Spleen (tissue), 7 donors: Measurements from ENCODE around the gene TNPO1.

Experiments
- POLR2A ChIP-seq, 3 donors: fragments of 450-650 bp; IDR thresholded peaks; one replicate each; pipeline ENCODE4 v1.5.1; 2017; ENCODE audit warnings: antibody characterized with exemption in 3 of 3, mild to moderate bottlenecking in 1 of 3
- TF ChIP-seq, protein P1 (sequence below), 11 experiments: fragments of 200-600 bp in 7 of 11; fragments of 450-650 bp in 4 of 11; sonication (generic) in 4 of 11; IDR thresholded peaks in 8 of 11; conservative IDR thresholded peaks in 3 of 11; 1 replicate in 7 of 11; 2 replicates in 4 of 11; pipeline versions ENCODE4 v1.4.0 to v1.8.0; 2016 to 2021; ENCODE audit warnings: antibody characterized with exemption in 11 of 11, inconsistent platforms in 4 of 11, mild to moderate bottlenecking in 1 of 11
- donor health status: DM: no; HTN: no; CAD: no; lungs with moderate emphysema.
- donor health status: DM: no; HTN: no; CAD: no.
- donor health status: DM: no; HTN: no; CAD: no.

DNA sequence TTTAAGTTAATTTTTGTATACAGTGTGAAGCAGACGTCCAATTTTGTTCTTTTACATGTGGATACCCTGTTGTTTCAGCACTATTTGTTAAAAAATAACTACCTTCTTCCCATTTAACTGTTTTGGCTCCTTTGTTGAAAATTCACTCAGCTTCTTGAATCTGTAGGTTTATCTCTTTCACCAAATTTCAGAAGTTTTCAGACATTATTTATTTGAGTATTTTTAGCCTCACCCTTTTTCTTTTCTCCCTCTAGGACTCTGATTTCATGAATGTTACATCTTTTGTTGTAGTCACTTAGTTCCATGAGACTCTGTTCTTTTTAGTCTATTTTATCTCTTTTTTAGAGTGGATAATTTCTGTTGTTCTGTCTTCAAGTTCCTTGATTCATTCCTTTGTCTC is 4.6 kb upstream of the TNPO1 start:
- no peak for TF ChIP-seq POLR2A (IDR thresholded peaks at IDR 0.05)
- TF ChIP-seq, protein P1, sequence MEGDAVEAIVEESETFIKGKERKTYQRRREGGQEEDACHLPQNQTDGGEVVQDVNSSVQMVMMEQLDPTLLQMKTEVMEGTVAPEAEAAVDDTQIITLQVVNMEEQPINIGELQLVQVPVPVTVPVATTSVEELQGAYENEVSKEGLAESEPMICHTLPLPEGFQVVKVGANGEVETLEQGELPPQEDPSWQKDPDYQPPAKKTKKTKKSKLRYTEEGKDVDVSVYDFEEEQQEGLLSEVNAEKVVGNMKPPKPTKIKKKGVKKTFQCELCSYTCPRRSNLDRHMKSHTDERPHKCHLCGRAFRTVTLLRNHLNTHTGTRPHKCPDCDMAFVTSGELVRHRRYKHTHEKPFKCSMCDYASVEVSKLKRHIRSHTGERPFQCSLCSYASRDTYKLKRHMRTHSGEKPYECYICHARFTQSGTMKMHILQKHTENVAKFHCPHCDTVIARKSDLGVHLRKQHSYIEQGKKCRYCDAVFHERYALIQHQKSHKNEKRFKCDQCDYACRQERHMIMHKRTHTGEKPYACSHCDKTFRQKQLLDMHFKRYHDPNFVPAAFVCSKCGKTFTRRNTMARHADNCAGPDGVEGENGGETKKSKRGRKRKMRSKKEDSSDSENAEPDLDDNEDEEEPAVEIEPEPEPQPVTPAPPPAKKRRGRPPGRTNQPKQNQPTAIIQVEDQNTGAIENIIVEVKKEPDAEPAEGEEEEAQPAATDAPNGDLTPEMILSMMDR (IDR thresholded peaks at IDR 0.05 in 8 of 11, conservative IDR thresholded peaks at IDR 0.05 in 3 of 11), result no peak
